ENCODE measurements around the gene RAP1B. TPM values are rescaled to one million over a fixed set of nuclear protein-coding genes. Genes with fewer than 3 reads are reported as not detected.
A peak's percentile ranks its signal among the peaks of the same experiment; 100 is the strongest.

Gene RAP1B
- total RNA-seq: 100 to 1,000 TPM; 207 to 298 (median 244) TPM

DNA sequence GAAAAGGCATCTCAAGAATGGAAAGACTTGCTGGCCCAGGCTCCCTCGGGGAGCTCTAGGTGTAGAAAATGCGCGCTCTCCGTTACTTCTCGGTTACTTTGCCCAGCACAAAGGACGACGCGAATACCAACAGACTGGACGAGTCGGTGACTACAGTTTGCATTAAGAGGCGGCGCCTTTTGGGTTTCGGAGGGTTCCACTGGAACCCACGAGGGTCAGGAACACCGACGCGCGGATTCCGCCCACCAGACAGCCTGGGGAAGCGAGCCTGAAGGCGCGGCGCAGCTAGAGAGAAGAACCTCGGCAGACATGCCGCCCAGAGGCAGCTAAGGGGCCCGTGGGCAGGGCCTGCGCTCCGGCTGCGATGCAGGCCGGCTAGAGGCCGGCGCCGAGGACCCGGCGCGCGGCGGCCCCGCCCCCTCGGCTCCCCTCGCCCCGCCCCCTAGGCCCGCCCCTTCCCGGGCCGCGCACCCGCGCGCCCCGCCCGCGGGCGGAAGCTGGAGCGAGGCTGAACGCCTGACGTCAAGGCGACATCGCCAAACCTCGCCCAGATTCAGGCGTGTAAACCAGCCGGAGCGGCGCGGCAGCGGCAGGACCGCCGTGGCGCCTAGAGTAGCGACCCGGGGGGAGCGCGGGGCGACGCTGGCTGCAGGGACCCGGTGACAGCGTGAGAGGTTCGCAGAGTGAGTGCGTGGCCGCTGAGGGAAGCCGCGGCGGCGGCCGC lies at the start of gene RAP1B:
RAP1B (plus strand) TSS at position 530 of the 724 bp plus-strand sequence. CDS start 37,826 bp downstream, outside the sequence.
- TF ChIP-seq, protein P1, sequence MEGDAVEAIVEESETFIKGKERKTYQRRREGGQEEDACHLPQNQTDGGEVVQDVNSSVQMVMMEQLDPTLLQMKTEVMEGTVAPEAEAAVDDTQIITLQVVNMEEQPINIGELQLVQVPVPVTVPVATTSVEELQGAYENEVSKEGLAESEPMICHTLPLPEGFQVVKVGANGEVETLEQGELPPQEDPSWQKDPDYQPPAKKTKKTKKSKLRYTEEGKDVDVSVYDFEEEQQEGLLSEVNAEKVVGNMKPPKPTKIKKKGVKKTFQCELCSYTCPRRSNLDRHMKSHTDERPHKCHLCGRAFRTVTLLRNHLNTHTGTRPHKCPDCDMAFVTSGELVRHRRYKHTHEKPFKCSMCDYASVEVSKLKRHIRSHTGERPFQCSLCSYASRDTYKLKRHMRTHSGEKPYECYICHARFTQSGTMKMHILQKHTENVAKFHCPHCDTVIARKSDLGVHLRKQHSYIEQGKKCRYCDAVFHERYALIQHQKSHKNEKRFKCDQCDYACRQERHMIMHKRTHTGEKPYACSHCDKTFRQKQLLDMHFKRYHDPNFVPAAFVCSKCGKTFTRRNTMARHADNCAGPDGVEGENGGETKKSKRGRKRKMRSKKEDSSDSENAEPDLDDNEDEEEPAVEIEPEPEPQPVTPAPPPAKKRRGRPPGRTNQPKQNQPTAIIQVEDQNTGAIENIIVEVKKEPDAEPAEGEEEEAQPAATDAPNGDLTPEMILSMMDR (IDR thresholded peaks at IDR 0.05): no peak
- ATAC-seq (ENCODE audit: low FRiP score) (peak; percentile 95), DNase-seq (ENCODE audit: low spot score) (no peak)

DNA sequence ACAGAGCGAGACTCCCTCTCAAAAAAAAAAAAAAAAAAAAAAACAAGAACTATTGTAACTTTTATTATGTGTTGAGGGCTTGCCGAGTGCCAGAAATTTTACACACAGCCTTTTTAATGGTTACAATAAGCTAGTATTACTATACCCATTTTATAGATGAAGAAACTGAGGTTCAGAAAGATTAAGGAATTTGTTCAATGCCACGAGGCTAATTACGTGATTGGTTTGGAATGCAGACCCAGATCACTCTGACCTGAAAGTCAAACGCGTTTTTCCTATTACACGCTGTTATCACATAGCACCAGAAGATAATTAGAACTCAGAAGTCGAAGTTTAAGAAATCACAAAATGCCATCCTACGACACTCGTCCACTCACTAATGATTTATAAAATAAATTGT lies 48.9 kb upstream of the RAP1B start:
- TF ChIP-seq, protein P1 (IDR thresholded peaks at IDR 0.05): no peak

DNA sequence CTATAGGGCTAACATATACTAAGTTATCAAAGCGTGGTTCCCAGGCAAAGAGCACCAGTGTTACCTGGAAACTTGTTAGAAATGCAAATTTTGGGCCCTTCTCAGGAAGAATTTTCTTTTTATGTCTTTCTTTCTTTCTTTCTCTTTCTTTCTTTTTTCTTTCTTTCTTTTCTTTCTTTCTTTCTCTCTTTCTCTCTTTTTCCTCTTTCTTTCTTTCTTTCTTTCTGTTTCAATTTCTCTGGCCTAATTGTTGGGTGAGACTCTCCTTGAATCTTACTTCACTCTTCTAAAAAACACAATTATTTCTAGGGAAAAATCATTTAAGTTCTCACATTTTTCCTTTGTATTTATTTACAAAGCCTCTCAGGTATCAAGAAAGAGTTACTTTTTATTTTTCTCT lies 46.5 kb upstream of the RAP1B start:
- TF ChIP-seq, protein P1 (IDR thresholded peaks at IDR 0.05): no peak
- ATAC-seq (ENCODE audit: low FRiP score) (no peak), DNase-seq (ENCODE audit: low spot score) (no peak)

More for the DNA sequence above, 48.9 kb upstream of the RAP1B start:
- ATAC-seq (ENCODE audit: low FRiP score): no peak
- no peak for DNase-seq (ENCODE audit: low spot score)

DNA sequence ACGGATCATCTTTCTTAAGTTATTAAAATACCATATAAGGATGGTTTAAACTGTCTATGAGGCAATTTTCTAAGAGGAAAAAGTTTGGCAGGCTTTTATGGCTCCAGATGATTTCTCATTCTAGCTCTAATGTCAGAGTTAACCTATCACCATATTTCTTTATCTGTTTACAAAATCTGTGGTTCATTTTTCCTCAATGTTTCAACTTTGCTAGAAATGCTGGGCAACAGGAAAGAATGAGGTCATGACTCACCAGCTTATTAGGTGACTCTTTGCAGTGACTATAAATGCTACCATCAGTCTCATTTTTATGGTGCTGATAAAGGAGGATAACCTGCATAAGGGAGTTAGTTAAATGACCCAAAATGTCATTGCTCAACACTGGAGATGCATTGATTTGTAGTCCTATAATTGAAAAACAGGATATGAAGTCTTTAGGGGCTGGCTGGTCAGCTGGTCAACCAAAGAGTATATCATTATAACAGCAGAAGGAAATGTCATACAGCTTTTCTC lies 45.3 kb upstream of the RAP1B start:
- no peak for ATAC-seq (ENCODE audit: low FRiP score)

DNA sequence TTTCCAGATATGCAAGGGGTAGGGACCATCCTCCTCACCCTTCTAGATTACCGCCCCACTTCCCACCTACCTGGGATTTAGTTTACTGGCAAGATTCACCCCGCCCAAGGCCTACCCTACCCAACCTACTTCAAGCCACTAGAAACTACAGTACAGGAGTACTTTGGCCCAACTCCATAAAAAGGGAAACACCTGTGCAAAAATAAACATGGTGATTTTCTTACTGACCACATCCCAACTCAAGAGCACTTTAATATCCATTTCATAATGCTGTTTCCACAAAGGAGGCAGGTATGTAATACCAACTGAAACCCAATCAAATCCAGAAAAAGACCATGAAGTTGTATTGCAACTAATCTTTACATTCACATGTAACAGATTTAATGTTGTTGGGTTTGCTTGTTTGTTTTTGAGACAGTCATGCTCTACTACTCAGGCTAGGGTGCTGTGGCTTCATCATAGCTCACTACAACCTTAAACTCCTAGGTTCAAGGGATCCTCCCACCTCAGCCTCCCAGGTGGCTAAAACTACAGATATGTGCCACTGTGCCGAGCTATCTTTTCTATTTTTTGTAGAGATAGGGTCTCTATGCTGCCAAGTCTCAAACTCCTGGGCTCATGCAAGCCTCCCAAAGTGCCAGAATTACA lies 41.7 kb upstream of the RAP1B start:
- TF ChIP-seq, protein P1 (IDR thresholded peaks at IDR 0.05): no peak

More for the DNA sequence above, 45.3 kb upstream of the RAP1B start:
- TF ChIP-seq, protein P1 (IDR thresholded peaks at IDR 0.05): no peak
- DNase-seq (ENCODE audit: low spot score): no peak

DNA sequence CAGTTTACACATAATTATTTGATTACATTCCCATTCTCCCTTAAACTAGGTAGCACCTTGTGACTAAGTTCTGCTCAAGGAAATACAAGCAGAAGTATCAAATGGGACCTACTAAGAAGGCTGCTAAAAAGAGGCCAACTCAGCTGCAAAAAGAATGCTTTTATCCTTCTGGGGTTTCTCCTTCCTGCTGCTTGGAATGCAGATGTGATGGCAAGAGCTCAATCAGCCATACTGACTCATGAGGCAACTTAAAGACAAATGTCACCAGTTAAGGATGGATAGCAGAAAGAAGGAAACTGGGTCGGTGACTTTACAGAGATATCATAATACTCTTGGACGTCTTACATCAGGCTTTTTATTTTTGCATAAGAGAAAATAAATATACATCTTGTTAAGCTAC lies 38.0 kb upstream of the RAP1B start:
- ATAC-seq (ENCODE audit: low FRiP score) (no peak), DNase-seq (ENCODE audit: low spot score) (no peak)
- TF ChIP-seq, protein P1 (IDR thresholded peaks at IDR 0.05): no peak

More for the DNA sequence above, 41.7 kb upstream of the RAP1B start:
- DNase-seq (ENCODE audit: low spot score) (no peak), ATAC-seq (ENCODE audit: low FRiP score) (no peak)

All from omental fat pad (tissue), 4 donors.